ENCODE data around the gene CDC6.

DNA sequence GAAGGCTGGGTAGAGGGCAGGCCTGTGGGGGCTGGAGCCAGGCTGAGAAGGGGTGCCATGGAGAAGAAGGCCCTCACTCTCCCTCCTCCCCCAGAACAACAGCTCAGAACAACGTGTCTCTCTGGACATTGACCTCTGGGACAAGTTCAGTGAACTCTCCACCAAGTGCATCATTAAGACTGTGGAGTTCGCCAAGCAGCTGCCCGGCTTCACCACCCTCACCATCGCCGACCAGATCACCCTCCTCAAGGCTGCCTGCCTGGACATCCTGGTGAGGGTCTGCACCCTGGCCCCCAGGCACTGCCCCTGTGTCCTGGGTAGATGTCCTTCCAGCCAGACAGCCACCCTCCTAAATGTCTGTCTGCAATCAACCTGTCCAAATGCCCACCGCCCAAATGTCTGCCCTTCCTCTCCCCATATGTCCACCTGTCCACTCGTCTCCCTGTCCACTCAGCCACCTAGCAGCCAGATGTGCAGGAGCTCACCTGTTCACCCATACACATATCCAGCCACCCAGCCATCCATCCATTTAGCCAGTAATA is 64.6 kb downstream of the CDC6 start:
- TF ChIP-seq, protein P1, sequence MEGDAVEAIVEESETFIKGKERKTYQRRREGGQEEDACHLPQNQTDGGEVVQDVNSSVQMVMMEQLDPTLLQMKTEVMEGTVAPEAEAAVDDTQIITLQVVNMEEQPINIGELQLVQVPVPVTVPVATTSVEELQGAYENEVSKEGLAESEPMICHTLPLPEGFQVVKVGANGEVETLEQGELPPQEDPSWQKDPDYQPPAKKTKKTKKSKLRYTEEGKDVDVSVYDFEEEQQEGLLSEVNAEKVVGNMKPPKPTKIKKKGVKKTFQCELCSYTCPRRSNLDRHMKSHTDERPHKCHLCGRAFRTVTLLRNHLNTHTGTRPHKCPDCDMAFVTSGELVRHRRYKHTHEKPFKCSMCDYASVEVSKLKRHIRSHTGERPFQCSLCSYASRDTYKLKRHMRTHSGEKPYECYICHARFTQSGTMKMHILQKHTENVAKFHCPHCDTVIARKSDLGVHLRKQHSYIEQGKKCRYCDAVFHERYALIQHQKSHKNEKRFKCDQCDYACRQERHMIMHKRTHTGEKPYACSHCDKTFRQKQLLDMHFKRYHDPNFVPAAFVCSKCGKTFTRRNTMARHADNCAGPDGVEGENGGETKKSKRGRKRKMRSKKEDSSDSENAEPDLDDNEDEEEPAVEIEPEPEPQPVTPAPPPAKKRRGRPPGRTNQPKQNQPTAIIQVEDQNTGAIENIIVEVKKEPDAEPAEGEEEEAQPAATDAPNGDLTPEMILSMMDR (IDR thresholded peaks at IDR 0.05) = no peak
- no peak for TF ChIP-seq POLR2A (IDR thresholded peaks at IDR 0.05)

All from right lobe of liver (tissue), 4 donors.